DMS 273 (cell line): ENCODE results near the gene BCAR1.
"Not testable (repeated sequence)": the region's sequence is repeated elsewhere in the genome, so short reads cannot be mapped to it uniquely, and the experiment has no call there.

Experiments used
- DNase-seq: peaks from one replicate; lab custom pipeline; 2025; ENCODE audit not compliant: unreplicated experiment; lab: John Stamatoyannopoulos, UW

BCAR1 gene

GRCh38 chr16:75251280-75252048, at the start of gene BCAR1:
Gene BCAR1, minus strand, starts transcription at chr16:75251624. Its CDS starts 142 bp downstream, at chr16:75251482.
- peak; percentile 93 for DNase-seq

- DNase-seq = no peak
These were observed 46.8 kb upstream of the BCAR1 start for GRCh38 chr16:75298267-75298666.

- DNase-seq = peak; percentile 18
These were observed 45.2 kb upstream of the BCAR1 start for GRCh38 chr16:75296606-75297005.

DNA sequence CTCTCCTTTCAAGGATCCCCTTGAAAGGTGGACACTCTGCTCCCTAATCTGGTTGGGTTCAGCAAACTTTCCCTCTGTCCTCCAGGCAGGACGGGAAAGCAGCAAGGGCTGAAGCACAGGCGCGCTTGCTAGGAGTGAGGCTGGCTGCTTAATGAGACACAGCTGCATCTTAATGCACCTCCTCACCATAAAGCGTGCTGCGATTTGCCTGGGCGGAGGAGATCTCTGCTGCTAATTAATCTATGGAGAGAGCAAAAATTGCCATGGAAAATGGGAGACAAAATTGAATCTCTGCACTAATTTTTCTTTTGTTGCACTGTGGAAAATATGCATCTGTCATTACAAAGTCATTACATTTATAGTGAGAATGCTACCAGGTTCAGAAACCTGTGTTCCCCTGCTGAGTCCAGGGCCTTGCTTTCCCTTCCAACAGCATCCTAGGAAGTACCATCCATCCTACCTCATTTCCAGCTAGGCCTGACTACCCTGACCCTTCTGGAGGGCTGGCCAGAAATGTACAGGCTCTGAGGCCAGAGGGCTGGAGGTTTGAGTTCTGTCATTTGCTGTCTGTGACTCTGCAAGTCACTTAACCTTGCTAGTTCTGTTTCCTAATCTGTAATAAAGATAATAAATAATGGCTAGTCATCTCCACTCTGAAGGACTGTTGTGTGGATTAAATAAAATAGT, 43.5 kb upstream of the BCAR1 start:
- no peak for DNase-seq

- DNase-seq = no peak
These were observed 42.3 kb upstream of the BCAR1 start for GRCh38 chr16:75293772-75294171.

- DNase-seq = no peak
These were observed 41.7 kb upstream of the BCAR1 start for GRCh38 chr16:75293173-75293572.

GRCh38 chr16:75292691-75293090, 41.3 kb upstream of the BCAR1 start:
- no peak for DNase-seq

- DNase-seq = peak; percentile 11
These were observed 37.8 kb upstream of the BCAR1 start for GRCh38 chr16:75289189-75289588.

DNA sequence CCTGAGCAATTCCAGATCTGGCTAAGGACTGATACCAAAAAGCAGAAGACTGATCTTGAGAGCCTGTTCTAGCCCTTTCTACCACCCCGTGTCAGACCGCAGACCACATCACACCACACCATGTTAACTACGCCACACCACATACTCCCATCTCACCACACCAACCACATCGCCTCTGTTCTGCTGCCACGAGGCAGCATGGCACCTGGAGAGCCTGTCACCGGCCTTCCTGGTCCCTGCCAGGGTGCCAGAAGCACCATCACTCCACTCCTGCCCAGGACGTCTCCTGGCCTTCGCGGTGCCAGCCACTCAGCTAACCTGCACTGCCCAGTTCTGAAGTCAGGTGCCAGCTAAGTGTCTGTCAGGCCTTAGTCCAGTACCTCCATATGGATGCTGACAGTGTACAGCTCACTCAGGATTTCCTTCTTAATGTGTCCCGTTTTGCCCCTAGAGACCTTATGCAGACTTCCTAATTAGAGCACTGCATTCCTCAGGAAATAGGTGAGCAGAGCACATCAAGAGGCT, 37.2 kb upstream of the BCAR1 start:
- DNase-seq = no peak

DNA sequence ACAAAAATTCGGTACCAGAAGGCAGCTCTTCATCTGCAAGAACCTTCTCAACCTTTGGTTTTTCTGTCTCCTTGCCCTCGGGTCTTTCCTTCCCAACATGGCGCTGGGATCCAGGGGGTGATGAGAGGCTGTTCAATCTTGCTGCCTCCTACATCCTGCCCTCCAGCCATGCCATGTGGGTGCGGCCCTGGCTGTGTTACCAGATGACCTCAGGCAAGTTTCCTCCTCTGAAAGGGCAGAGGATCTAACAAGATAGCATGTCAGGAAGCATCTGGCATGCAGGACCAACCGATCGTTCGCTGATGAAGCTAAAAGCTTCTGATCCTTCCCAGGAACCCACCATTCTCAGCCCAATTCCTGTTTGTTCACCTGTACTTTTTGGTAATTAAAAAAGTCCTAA, 36.8 kb upstream of the BCAR1 start:
- DNase-seq = no peak

DNA sequence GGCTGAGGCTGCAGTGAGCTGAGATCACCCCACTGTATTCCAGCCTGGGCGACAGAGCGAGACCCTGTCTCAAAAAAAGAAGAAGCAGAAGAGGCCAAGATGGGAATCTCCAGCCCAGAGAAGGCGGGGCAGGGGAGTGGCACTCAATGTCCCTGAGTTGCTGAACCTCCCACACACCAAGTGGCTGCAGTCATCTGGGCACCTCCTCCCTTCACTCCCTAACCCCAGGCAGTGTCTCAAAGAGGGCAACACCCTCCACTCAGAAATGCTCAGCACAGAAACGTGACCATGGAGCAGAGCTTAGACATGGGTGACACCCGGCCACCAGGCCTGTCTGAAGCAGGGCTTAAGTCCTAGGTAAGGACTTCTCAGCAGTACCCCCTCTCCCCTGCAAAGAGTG, 36.3 kb upstream of the BCAR1 start:
- DNase-seq = no peak

- no peak for DNase-seq
These were observed 35.0 kb upstream of the BCAR1 start for GRCh38 chr16:75286389-75286788.

DNA sequence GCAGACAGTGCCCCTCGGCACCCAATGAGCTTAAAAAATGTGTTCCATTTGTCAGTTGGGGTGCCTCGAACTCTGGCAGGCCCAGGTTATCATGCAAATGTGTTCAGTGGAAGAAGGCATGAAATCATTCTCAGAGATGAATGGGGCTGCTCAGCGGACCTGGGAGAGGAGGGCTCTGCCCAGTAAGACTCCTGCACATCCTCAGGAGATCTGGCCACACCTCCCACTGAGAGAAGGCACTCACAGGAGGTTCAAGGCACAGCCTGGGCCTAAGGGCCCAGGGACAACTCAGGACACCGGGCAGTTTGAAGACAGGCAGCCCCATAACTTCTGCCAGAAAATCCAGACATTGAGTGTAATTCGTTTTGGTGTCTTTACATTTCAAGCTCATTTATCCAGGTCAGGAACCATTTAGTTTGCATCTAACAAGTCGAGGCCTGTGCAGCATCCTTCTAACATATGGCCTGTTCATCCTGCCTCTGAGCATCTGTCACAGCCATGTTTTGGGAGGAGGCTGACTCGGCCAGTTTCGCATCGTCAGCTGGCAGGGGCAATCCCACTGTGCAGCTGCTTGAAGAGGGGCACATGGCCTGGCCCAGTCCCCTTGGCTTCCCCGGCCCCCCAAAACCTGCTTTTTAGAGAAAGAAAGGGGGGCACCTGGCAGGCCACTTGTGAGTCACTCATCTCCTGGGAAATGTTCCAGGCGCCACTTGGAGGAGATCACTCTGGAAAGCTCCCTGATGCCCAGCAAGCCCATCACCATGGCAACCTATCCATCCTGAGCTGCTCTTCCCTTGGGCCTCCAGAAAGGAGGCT, 31.2 kb upstream of the BCAR1 start:
- DNase-seq = peak; percentile 97

DNA sequence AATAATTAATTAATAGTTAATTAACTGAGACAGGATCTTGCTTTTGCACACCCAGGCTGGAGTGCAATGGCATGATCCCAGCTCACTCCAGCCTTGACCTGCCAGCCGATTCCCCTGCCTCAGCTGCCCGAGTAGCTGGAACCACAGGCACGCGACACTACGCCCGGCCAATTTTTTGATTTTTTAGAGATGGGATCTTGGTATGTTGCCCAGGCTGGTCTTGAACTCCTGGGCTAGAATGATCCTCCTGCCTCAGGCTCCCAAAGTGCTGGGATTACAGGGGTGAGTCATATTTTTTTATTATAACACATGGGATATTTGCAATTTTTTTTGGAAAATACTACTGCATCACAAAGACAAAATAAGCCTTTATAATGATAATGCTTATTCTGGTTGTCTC, 30.4 kb upstream of the BCAR1 start:
- no peak for DNase-seq

DNA sequence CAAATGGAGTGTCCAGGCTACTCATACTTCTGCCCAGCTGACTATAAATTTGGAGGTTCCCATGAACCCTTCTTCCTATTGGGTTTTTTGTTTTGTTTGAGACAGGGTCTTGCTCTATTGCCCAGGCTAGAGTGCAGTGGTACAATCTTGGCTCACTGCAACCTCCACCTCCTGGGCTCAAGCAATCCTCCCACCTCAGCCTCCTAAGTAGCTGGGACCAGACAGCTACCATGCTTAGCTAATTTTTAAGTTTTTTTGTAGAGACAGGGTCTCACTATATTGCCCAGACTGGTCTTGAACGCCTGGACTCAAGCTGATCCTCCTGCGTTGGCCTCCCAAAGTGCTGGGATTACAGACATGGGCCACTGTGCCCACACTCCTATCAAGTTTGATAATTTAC, 29.6 kb upstream of the BCAR1 start:
- not testable (repeated sequence) for DNase-seq

GRCh38 chr16:75280331-75280804, 28.9 kb upstream of the BCAR1 start:
- DNase-seq = peak; percentile 70

DNA sequence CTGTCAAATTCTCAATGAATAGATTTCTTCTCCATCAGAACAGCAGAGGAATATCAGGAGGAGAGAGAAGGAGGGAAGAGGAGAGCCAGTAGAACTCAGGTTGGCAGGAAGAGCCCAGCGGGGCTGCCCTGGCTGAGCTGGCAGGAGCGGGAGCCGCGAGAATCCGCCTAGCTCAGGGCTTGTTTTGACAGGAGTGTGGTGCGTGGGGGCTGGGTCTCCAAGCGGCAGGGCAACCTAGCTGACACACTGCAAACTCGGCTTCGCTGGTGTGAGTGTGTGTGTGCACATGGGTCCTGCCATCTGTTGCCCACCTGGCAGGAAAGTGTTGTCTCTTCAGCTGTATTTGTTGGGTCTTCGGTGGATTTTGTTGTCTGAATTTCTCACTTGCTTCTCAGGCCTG, 27.9 kb upstream of the BCAR1 start:
- peak; percentile 94 for DNase-seq

DNA sequence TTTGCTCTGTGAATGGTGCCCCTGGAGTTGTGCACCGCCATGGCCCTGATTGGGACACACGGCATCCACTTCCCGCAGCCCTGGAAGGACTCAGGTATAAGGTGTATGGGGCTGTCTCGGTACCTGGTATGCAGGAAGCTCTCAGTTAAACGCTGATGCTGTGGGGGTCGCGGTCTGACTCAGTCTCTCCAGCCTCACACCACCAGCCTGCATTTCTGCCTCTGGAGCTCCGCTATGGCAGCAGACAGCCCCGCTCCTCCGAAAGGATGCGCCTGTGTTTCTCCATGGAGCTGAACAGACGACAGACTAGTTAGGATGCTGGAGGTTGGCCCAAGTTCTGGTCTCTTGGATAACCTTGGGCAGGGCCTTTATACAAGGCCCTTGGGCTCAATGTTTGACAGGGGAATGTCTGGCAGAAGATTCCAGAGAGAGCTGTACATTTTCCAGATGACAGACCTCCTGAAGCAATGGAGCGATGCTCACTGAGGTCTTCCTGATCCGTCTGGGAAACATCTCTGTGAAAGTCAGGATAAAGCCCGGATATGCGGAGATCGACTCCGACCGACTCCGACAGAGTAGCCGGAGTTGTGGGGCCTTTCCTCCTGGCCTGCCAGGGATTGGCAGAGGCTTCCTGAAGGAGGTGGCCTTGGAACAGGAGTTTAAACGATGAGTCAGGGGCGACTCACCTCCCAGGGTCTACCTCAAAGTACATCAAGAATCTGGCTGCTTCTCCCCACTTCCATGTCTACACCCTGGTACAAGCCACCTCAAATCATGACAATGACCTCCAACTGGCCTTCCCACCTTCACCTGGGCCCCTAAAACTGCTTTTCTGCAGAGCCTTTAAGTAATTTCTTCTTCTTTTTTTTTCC, 21.9 kb upstream of the BCAR1 start:
- DNase-seq = no peak

DNA sequence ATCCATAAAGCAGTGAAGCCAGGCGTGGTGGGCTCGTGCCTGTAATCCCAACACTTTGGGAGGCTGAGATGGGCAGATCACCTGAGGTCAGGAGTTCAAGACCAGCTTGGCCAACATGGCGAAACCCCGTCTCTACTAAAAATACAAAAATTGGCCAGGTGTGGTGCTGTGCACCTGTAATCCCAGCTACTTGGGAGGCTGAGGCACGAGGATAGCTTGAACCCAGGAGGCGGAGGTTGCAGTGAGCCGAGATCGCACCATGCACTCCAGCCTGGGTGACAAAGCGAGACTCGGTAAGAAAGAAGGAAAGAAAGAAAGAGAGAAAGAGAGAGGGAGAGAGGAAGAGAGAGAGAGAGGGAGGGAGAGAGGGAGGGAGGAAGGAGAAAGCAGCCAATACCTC, 21.2 kb upstream of the BCAR1 start:
- DNase-seq = not testable (repeated sequence)

DNA sequence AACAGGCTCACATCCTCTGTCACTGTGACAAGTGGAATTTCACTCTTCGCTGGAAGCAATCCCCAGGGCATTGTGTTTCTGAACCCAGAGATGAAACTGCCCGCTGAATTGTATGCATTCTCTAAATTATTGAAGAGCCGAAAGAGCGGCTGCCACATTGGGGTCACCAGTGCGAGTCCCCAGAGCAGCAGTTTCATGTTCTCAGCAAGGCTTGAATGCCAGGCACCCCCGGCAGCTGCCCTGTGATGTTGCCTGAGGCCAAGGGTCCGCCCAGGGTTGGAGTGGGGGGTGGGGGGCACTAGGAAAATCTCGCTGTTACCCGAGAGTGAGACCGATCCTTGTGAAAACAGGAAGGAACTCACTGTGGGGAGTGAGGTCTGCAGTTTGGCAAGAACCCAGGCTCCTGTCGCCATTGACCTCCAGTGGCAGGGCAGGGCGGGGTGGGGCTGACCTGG, 20.7 kb upstream of the BCAR1 start:
- DNase-seq = no peak
